Measurements from ENCODE around the gene TRIP10. TPM values are rescaled to one million over a fixed set of nuclear protein-coding genes. Genes with fewer than 3 reads are reported as not detected.

The TRIP10 gene
- 71.1 TPM for polyA plus RNA-seq (2013, experiment 1 of 4)
- polyA plus RNA-seq (2013, experiment 2 of 4), result 56.7 TPM
- 54.0 TPM for polyA plus RNA-seq (2013, experiment 3 of 4)
- 59.3 TPM for polyA plus RNA-seq (2013, experiment 4 of 4)

- H3K4me3 ChIP-seq (ENCODE audit: insufficient read depth, low read depth, low read length), result peak within 1 kb of the TSS; percentile 85
- no peaks in the 10 kb centered on the region for H3K36me3 ChIP-seq (ENCODE audit: control insufficient read depth, insufficient read depth, low read length)
- peaks cover 44% of the 10 kb centered on the region for H3K4me1 ChIP-seq (ENCODE audit: control insufficient read depth, insufficient read depth, low read length)
- no peaks in the 10 kb centered on the region for H3K27me3 ChIP-seq (ENCODE audit: control insufficient read depth, insufficient read depth, low read length, poor library complexity, severe bottlenecking)
- no peaks in the 10 kb centered on the region for H3K9me3 ChIP-seq (ENCODE audit: control insufficient read depth, low read length)
- peak within 1 kb of the TSS; percentile 72 for H3K27ac ChIP-seq (ENCODE audit: insufficient read depth, low read depth, low read length, poor library complexity, severe bottlenecking)
- 0 to 1% methylated on average over 47 of the region's 47 CpGs for WGBS, 2 experiments
Measured at GRCh38 chr19:6739390-6739882, at the start of gene TRIP10. TSS of gene TRIP10 (plus strand) at chr19:6739680. CDS start at chr19:6739762, 82 bp downstream.

- WGBS, 2 experiments, result 77 to 78% methylated on average over 11 of the region's 11 CpGs
- peaks cover 2% of the 10 kb centered on the region for H3K9me3 ChIP-seq (ENCODE audit: control insufficient read depth, low read length)
- H3K27me3 ChIP-seq (ENCODE audit: control insufficient read depth, insufficient read depth, low read length, poor library complexity, severe bottlenecking), result no peaks in the 10 kb centered on the region
- H3K4me1 ChIP-seq (ENCODE audit: control insufficient read depth, insufficient read depth, low read length), result no peaks in the 10 kb centered on the region
- H3K27ac ChIP-seq (ENCODE audit: insufficient read depth, low read depth, low read length, poor library complexity, severe bottlenecking), result no peak overlapping the region
- H3K4me3 ChIP-seq (ENCODE audit: insufficient read depth, low read depth, low read length), result no peak overlapping the region
- no peaks in the 10 kb centered on the region for H3K36me3 ChIP-seq (ENCODE audit: control insufficient read depth, insufficient read depth, low read length)
Measured at GRCh38 chr19:6690160-6690885, 49.2 kb upstream of the TRIP10 start.

- 84% methylated on average over 8 of the region's 8 CpGs for WGBS, 2 experiments
- Histone ChIP-seq H3K36me3 (ENCODE audit: control insufficient read depth, insufficient read depth, low read length) (no peaks in the 10 kb centered on the region), H3K4me3 (ENCODE audit: insufficient read depth, low read depth, low read length) (no peak overlapping the region), H3K4me1 (ENCODE audit: control insufficient read depth, insufficient read depth, low read length) (no peaks in the 10 kb centered on the region), H3K27me3 (ENCODE audit: control insufficient read depth, insufficient read depth, low read length, poor library complexity, severe bottlenecking) (no peaks in the 10 kb centered on the region), H3K27ac (ENCODE audit: insufficient read depth, low read depth, low read length, poor library complexity, severe bottlenecking) (no peak overlapping the region), H3K9me3 (ENCODE audit: control insufficient read depth, low read length) (peaks cover 2% of the 10 kb centered on the region)
Measured at GRCh38 chr19:6691342-6691741, 48.1 kb upstream of the TRIP10 start.

- Histone ChIP-seq H3K36me3 (ENCODE audit: control insufficient read depth, insufficient read depth, low read length) (no peaks in the 10 kb centered on the region), H3K9me3 (ENCODE audit: control insufficient read depth, low read length) (no peaks in the 10 kb centered on the region), H3K27ac (ENCODE audit: insufficient read depth, low read depth, low read length, poor library complexity, severe bottlenecking) (no peak overlapping the region), H3K27me3 (ENCODE audit: control insufficient read depth, insufficient read depth, low read length, poor library complexity, severe bottlenecking) (no peaks in the 10 kb centered on the region), H3K4me1 (ENCODE audit: control insufficient read depth, insufficient read depth, low read length) (no peaks in the 10 kb centered on the region), H3K4me3 (ENCODE audit: insufficient read depth, low read depth, low read length) (no peak overlapping the region)
- 83 to 84% methylated on average over 10 of the region's 10 CpGs for WGBS, 2 experiments
Measured at GRCh38 chr19:6692027-6692426, 47.5 kb upstream of the TRIP10 start.

GRCh38 chr19:6693056-6693471 is 46.4 kb upstream of the TRIP10 start:
- no peak overlapping the region for H3K27ac ChIP-seq (ENCODE audit: insufficient read depth, low read depth, low read length, poor library complexity, severe bottlenecking)
- no peaks in the 10 kb centered on the region for H3K9me3 ChIP-seq (ENCODE audit: control insufficient read depth, low read length)
- no peak overlapping the region for H3K4me3 ChIP-seq (ENCODE audit: insufficient read depth, low read depth, low read length)
- no peaks in the 10 kb centered on the region for H3K4me1 ChIP-seq (ENCODE audit: control insufficient read depth, insufficient read depth, low read length)
- no peaks in the 10 kb centered on the region for H3K36me3 ChIP-seq (ENCODE audit: control insufficient read depth, insufficient read depth, low read length)
- 89% methylated on average over 13 of the region's 13 CpGs for WGBS, 2 experiments
- no peaks in the 10 kb centered on the region for H3K27me3 ChIP-seq (ENCODE audit: control insufficient read depth, insufficient read depth, low read length, poor library complexity, severe bottlenecking)

GRCh38 chr19:6693681-6694080 is 45.8 kb upstream of the TRIP10 start:
- WGBS, 2 experiments, result 79 to 84% methylated on average over 7 of the region's 7 CpGs

GRCh38 chr19:6694147-6694815 is 45.2 kb upstream of the TRIP10 start:
- no peaks in the 10 kb centered on the region for H3K36me3 ChIP-seq (ENCODE audit: control insufficient read depth, insufficient read depth, low read length)
- WGBS, 2 experiments, result 92% methylated on average over 24 of the region's 25 CpGs

More at GRCh38 chr19:6693681-6694080, 45.8 kb upstream of the TRIP10 start:
- Histone ChIP-seq H3K9me3 (ENCODE audit: control insufficient read depth, low read length) (no peaks in the 10 kb centered on the region), H3K4me1 (ENCODE audit: control insufficient read depth, insufficient read depth, low read length) (no peaks in the 10 kb centered on the region), H3K36me3 (ENCODE audit: control insufficient read depth, insufficient read depth, low read length) (no peaks in the 10 kb centered on the region), H3K4me3 (ENCODE audit: insufficient read depth, low read depth, low read length) (no peak overlapping the region), H3K27me3 (ENCODE audit: control insufficient read depth, insufficient read depth, low read length, poor library complexity, severe bottlenecking) (no peaks in the 10 kb centered on the region), H3K27ac (ENCODE audit: insufficient read depth, low read depth, low read length, poor library complexity, severe bottlenecking) (no peak overlapping the region)

GRCh38 chr19:6696239-6696820 is 43.1 kb upstream of the TRIP10 start:
- WGBS, 2 experiments, result 77 to 78% methylated on average over 18 of the region's 18 CpGs

More at GRCh38 chr19:6694147-6694815, 45.2 kb upstream of the TRIP10 start:
- Histone ChIP-seq H3K27me3 (ENCODE audit: control insufficient read depth, insufficient read depth, low read length, poor library complexity, severe bottlenecking) (no peaks in the 10 kb centered on the region), H3K4me1 (ENCODE audit: control insufficient read depth, insufficient read depth, low read length) (no peaks in the 10 kb centered on the region), H3K4me3 (ENCODE audit: insufficient read depth, low read depth, low read length) (no peak overlapping the region), H3K9me3 (ENCODE audit: control insufficient read depth, low read length) (no peaks in the 10 kb centered on the region), H3K27ac (ENCODE audit: insufficient read depth, low read depth, low read length, poor library complexity, severe bottlenecking) (no peak overlapping the region)

GRCh38 chr19:6697291-6697690 is 42.2 kb upstream of the TRIP10 start:
- Histone ChIP-seq H3K27me3 (ENCODE audit: control insufficient read depth, insufficient read depth, low read length, poor library complexity, severe bottlenecking) (no peaks in the 10 kb centered on the region), H3K9me3 (ENCODE audit: control insufficient read depth, low read length) (no peaks in the 10 kb centered on the region), H3K36me3 (ENCODE audit: control insufficient read depth, insufficient read depth, low read length) (no peaks in the 10 kb centered on the region), H3K4me1 (ENCODE audit: control insufficient read depth, insufficient read depth, low read length) (no peaks in the 10 kb centered on the region), H3K4me3 (ENCODE audit: insufficient read depth, low read depth, low read length) (no peak overlapping the region), H3K27ac (ENCODE audit: insufficient read depth, low read depth, low read length, poor library complexity, severe bottlenecking) (no peak overlapping the region)
- WGBS, 2 experiments, result 87% methylated on average over 13 of the region's 13 CpGs

More at GRCh38 chr19:6696239-6696820, 43.1 kb upstream of the TRIP10 start:
- no peak overlapping the region for H3K4me3 ChIP-seq (ENCODE audit: insufficient read depth, low read depth, low read length)
- H3K9me3 ChIP-seq (ENCODE audit: control insufficient read depth, low read length), result no peaks in the 10 kb centered on the region
- H3K27me3 ChIP-seq (ENCODE audit: control insufficient read depth, insufficient read depth, low read length, poor library complexity, severe bottlenecking), result no peaks in the 10 kb centered on the region
- H3K36me3 ChIP-seq (ENCODE audit: control insufficient read depth, insufficient read depth, low read length), result no peaks in the 10 kb centered on the region
- no peaks in the 10 kb centered on the region for H3K4me1 ChIP-seq (ENCODE audit: control insufficient read depth, insufficient read depth, low read length)
- no peak overlapping the region for H3K27ac ChIP-seq (ENCODE audit: insufficient read depth, low read depth, low read length, poor library complexity, severe bottlenecking)

- Histone ChIP-seq H3K36me3 (ENCODE audit: control insufficient read depth, insufficient read depth, low read length) (no peaks in the 10 kb centered on the region), H3K9me3 (ENCODE audit: control insufficient read depth, low read length) (no peaks in the 10 kb centered on the region), H3K27me3 (ENCODE audit: control insufficient read depth, insufficient read depth, low read length, poor library complexity, severe bottlenecking) (no peaks in the 10 kb centered on the region), H3K4me1 (ENCODE audit: control insufficient read depth, insufficient read depth, low read length) (no peaks in the 10 kb centered on the region), H3K4me3 (ENCODE audit: insufficient read depth, low read depth, low read length) (no peak overlapping the region), H3K27ac (ENCODE audit: insufficient read depth, low read depth, low read length, poor library complexity, severe bottlenecking) (no peak overlapping the region)
Measured at GRCh38 chr19:6699935-6700334, 39.5 kb upstream of the TRIP10 start.
